HepG2 (cell line): ENCODE measurements around the gene CPPED1.

Experiments
- ATF7 ChIP-seq, 2 experiments: fragments of 450-650 bp in 1 of 2; sonication (generic) in 1 of 2; formaldehyde crosslinking in 1 of 2; IDR thresholded peaks; 2 replicates each; pipeline versions ENCODE4 v1.4.0 to v1.6.1; 2016 to 2020; ENCODE audit warnings: antibody characterized with exemption in 1 of 2, mild to moderate bottlenecking in 1 of 2, missing genetic modification reagents in 1 of 2
- MAZ ChIP-seq, 2 experiments: sonication (generic) in 1 of 2; formaldehyde crosslinking in 1 of 2; IDR thresholded peaks; 2 replicates each; pipeline versions ENCODE4 v1.5.0 to v1.6.1; 2012 to 2020; ENCODE audit warnings: low read depth in 2 of 2, mild to moderate bottlenecking in 2 of 2, borderline replicate concordance in 1 of 2, improper control_type of control experiment in 1 of 2, low read length in 1 of 2, missing genetic modification reagents in 1 of 2, moderate library complexity in 1 of 2
- POLR2A ChIP-seq, 2 experiments: IDR thresholded peaks; 2 replicates each; pipeline ENCODE4 v1.6.1; 2011; ENCODE audit warnings: low read depth in 2 of 2, low read length in 2 of 2, mild to moderate bottlenecking in 1 of 2, moderate library complexity in 1 of 2; ENCODE audit not compliant: insufficient read depth in 1 of 2
- SETDB1 ChIP-seq: sonication (generic); formaldehyde crosslinking; IDR thresholded peaks from 2 replicates; pipeline ENCODE4 v1.5.1; 2020; ENCODE audit warnings: missing genetic modification reagents, mild to moderate bottlenecking, borderline replicate concordance
- SIN3A ChIP-seq: IDR thresholded peaks from 2 replicates; pipeline ENCODE4 v1.6.1; 2011; ENCODE audit warnings: low read depth, mild to moderate bottlenecking, control low read depth, low read length, borderline replicate concordance
- TARDBP ChIP-seq: sonication (generic); formaldehyde crosslinking; IDR thresholded peaks from 2 replicates; pipeline ENCODE4 v1.8.0; 2022; ENCODE audit warnings: mild to moderate bottlenecking, missing genetic modification reagents
- ZBTB21 ChIP-seq: sonication (generic); formaldehyde crosslinking; IDR thresholded peaks from 2 replicates; pipeline ENCODE4 v1.4.0; 2020; ENCODE audit warnings: missing genetic modification reagents
- TF ChIP-seq, protein P1 (sequence below): sonication (generic); formaldehyde crosslinking; IDR thresholded peaks from 2 replicates; pipeline ENCODE4 v1.4.0; 2020; ENCODE audit warnings: mild to moderate bottlenecking, missing genetic modification reagents
- TF ChIP-seq, protein P2 (sequence below): sonication (generic); formaldehyde crosslinking; IDR thresholded peaks from 2 replicates; pipeline ENCODE4 v1.4.0; 2020; ENCODE audit warnings: missing genetic modification reagents
- TF ChIP-seq, protein P3 (sequence below): fragments of 450-650 bp; IDR thresholded peaks from 2 replicates; pipeline ENCODE4 v1.6.1; 2016
- TF ChIP-seq, protein P4 (sequence below): IDR thresholded peaks from 2 replicates; pipeline ENCODE4 v1.6.1; 2012; ENCODE audit warnings: low read depth, low read length, improper control_type of control experiment

DNA sequence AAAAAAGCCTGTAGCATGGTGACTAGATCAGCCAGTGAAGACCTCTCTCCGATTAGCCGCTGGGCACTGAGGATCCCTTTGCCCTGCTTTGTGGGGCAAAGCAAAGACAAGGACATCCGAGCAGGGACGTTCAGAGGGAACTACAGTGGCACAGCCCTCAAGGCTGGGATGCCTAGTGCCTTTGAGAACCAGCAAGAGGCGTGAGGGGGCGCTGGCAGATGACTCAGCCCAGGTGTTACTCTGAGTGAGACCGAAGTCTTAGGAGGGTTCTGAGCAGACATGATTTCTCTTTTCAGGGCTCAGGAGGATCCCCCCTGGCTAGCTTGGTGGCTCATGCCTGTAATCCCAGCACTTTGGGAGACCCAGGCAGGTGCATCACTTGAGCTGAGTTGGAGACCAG, 178.6 kb downstream of the CPPED1 start:
- TF ChIP-seq SETDB1 (CRISPR knock-in tag): no peak
- no peak for TF ChIP-seq POLR2A (IDR thresholded peaks at IDR 0.05; ENCODE audit: insufficient read depth in 1 of 2, low read depth in 2 of 2, low read length in 2 of 2)
- TF ChIP-seq, protein P1, sequence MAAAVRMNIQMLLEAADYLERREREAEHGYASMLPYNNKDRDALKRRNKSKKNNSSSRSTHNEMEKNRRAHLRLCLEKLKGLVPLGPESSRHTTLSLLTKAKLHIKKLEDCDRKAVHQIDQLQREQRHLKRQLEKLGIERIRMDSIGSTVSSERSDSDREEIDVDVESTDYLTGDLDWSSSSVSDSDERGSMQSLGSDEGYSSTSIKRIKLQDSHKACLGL (CRISPR knock-in tag): no peak
- TF ChIP-seq, protein P2, sequence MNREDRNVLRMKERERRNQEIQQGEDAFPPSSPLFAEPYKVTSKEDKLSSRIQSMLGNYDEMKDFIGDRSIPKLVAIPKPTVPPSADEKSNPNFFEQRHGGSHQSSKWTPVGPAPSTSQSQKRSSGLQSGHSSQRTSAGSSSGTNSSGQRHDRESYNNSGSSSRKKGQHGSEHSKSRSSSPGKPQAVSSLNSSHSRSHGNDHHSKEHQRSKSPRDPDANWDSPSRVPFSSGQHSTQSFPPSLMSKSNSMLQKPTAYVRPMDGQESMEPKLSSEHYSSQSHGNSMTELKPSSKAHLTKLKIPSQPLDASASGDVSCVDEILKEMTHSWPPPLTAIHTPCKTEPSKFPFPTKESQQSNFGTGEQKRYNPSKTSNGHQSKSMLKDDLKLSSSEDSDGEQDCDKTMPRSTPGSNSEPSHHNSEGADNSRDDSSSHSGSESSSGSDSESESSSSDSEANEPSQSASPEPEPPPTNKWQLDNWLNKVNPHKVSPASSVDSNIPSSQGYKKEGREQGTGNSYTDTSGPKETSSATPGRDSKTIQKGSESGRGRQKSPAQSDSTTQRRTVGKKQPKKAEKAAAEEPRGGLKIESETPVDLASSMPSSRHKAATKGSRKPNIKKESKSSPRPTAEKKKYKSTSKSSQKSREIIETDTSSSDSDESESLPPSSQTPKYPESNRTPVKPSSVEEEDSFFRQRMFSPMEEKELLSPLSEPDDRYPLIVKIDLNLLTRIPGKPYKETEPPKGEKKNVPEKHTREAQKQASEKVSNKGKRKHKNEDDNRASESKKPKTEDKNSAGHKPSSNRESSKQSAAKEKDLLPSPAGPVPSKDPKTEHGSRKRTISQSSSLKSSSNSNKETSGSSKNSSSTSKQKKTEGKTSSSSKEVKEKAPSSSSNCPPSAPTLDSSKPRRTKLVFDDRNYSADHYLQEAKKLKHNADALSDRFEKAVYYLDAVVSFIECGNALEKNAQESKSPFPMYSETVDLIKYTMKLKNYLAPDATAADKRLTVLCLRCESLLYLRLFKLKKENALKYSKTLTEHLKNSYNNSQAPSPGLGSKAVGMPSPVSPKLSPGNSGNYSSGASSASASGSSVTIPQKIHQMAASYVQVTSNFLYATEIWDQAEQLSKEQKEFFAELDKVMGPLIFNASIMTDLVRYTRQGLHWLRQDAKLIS (CRISPR knock-in tag): no peak
- TF ChIP-seq MAZ (IDR thresholded peaks at IDR 0.05; ENCODE audit: borderline replicate concordance, low read depth, low read length): no peak
- no peak for TF ChIP-seq MAZ (CRISPR knock-in tag; IDR thresholded peaks at IDR 0.05; ENCODE audit: low read depth)
- TF ChIP-seq, protein P3, sequence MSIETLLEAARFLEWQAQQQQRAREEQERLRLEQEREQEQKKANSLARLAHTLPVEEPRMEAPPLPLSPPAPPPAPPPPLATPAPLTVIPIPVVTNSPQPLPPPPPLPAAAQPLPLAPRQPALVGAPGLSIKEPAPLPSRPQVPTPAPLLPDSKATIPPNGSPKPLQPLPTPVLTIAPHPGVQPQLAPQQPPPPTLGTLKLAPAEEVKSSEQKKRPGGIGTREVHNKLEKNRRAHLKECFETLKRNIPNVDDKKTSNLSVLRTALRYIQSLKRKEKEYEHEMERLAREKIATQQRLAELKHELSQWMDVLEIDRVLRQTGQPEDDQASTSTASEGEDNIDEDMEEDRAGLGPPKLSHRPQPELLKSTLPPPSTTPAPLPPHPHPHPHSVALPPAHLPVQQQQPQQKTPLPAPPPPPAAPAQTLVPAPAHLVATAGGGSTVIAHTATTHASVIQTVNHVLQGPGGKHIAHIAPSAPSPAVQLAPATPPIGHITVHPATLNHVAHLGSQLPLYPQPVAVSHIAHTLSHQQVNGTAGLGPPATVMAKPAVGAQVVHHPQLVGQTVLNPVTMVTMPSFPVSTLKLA: no peak
- TF ChIP-seq ATF7 (IDR thresholded peaks at IDR 0.05): no peak
- TF ChIP-seq ATF7 (CRISPR knock-in tag; IDR thresholded peaks at IDR 0.05): no peak
- TF ChIP-seq, protein P4, sequence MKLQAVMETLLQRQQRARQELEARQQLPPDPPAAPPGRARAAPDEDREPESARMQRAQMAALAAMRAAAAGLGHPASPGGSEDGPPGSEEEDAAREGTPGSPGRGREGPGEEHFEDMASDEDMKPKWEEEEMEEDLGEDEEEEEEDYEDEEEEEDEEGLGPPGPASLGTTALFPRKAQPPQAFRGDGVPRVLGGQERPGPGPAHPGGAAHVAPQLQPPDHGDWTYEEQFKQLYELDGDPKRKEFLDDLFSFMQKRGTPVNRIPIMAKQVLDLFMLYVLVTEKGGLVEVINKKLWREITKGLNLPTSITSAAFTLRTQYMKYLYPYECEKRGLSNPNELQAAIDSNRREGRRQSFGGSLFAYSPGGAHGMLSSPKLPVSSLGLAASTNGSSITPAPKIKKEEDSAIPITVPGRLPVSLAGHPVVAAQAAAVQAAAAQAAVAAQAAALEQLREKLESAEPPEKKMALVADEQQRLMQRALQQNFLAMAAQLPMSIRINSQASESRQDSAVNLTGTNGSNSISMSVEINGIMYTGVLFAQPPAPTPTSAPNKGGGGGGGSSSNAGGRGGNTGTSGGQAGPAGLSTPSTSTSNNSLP: no peak
- no peak for TF ChIP-seq TARDBP
- no peak for TF ChIP-seq SIN3A
- TF ChIP-seq ZBTB21 (CRISPR knock-in tag): no peak
